NCI-H1436 (cell line): ENCODE data around the gene RIOK1.
A peak's percentile ranks its signal among the peaks of the same experiment; 100 is the strongest.

Experiments
- DNase-seq: peaks from one replicate; lab custom pipeline; 2025; lab: John Stamatoyannopoulos, UW

Gene RIOK1

GRCh38 chr6:7409740-7410139 lies 20.1 kb downstream of the RIOK1 start:
- no peak for DNase-seq

DNA sequence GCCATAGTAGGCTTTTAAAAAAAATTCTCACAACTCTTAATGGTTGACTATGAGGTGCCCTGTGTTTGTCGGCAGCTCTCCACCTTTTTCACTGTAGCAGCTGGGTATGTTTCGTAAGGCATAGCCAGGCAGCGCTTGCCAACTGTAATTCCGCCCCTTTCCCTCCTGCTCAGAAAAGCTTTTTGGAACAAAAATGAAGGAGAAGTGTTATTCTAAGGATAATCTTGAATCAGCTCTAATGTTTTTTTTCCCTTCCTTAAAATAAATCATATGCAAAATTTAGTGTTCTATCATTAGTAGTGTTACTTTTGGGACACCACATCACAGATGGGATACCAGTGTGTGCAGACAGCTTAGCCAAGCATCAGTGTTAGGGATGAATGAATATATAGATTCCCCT lies 21.2 kb downstream of the RIOK1 start:
- DNase-seq = no peak

DNA sequence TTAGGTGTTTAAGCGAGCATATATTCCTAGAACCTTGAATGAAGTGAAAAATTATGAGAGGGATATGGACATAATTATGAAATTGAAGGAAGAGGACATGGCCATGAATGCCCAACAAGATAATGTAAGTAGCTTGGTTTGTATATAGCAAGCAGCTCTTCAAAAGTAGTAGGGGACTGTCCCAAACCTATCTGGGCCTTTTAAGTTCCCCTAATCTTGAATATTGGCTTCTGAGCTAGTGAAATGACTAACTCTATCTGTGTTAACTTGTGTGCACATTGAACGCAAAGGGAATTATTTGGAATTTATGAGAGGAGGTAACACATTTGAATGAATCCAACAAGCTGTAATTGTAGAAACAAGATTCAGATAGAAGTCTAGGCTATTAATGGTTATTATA lies 21.7 kb downstream of the RIOK1 start:
- no peak for DNase-seq

DNA sequence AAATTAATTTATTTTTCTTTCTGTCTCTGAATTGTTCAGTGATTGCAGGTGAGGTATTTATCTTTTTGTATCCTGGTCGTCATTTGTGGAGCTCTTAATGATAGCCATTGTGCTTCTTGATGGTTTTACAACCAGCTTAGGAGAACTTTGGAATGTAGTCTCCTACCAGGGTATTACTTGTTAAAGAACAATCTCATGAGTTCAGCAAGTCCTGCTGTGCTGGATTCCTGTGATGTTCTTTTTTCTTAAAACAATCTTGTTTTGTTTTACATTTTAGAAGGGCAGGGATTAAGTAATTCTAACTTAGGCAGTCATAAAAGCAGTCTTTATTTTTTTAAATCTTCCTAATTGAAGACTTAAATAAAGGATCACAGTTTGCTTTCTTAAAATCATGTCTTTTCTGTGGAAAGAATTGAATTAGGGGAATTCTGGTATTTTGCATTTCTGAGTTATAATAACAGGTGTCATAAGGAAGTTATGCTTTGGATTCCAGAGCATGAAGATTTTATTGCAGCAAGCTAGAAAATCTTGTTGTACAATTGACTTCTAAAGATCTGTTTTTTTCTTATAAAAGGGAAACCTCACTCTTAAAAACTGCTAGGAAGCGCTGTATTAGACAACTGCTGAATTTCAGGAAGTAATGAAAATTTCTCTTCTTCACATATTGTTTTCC lies 23.7 kb downstream of the RIOK1 start:
- no peak for DNase-seq

- no peak for DNase-seq
Observed at GRCh38 chr6:7414811-7415210, 25.2 kb downstream of the RIOK1 start.

- DNase-seq = no peak
Observed at GRCh38 chr6:7417684-7418083, 28.1 kb downstream of the RIOK1 start.

GRCh38 chr6:7418238-7418905 lies 28.8 kb downstream of the RIOK1 start:
- DNase-seq = no peak

- DNase-seq = no peak
Observed at GRCh38 chr6:7419065-7419464, 29.5 kb downstream of the RIOK1 start.

DNA sequence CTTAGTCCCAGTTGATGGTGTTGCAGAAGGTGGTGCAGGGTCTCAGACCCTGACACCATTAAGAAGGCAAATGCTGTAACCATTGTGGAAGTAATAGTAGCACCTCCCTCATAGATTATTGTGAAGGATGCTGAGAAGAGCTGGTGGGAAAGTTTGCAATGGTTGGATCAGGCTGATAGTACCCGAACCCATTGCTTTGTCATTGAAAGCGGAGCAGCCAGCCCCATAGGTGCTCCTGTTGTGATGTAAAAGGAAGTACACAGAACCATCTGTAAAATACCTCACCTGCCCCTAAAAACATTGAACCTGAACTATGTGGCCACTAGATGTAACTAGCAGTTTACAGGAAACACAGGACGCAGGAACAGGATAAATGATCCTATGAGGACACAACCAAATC lies 31.5 kb downstream of the RIOK1 start:
- DNase-seq = no peak

DNA sequence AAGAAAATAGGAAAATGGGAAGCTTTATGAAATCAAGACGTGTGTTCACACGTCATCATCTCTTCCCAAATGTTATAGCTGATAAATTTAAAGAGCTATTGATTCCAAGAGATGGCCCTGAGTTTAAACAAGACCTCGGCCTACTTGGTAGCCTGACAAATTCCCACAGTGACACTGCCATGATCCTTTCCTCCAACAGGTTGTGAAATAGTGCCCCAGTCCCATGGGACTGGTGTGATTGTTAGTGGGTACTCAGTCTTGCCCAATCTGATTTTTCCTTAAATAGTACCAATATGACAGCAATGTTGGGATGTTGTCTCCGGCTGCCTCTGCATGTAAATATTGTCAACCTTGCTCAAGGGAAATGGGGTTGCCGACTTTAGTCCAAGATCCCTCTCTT lies 34.5 kb downstream of the RIOK1 start:
- no peak for DNase-seq

DNA sequence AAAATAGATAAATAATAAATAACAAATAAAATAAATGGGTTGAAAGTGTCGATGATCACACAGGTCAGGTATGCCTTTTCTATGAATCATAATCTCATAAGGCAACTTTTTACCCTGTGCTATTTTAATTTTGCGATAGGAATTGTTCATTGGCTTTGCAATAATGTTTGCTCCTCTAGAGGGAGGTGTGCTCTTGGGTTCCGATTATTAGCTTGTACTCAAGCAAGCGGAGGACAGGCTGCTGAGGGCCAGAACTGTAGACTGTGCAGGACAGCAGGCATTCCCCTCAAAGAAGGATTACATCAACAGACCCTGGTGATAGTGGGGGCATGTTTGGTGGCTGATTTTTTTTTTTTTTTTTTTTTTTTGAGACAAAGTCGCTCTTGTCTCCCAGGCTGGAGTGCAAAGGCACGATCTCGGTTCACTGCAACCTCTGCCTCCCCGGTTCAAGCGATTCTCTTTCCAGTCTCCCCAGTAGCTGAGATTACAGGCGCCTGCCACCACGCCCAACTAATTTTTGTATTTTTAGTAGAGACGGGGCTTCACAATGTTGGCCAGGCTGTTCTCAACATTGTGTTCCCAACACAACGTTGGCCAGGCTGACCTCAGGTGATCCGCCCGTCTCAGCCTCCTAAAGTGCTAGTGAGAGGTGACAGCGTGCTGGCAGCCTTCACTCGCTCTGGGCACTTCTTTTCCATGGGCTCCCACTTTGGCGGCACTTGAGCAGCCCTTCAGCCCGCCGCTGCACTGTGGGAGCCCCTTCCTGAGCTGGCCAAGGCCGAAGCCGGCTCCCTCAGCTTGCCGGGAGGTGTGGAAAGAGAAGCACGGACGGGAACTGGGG lies 35.6 kb downstream of the RIOK1 start:
- DNase-seq = peak; percentile 4

DNA sequence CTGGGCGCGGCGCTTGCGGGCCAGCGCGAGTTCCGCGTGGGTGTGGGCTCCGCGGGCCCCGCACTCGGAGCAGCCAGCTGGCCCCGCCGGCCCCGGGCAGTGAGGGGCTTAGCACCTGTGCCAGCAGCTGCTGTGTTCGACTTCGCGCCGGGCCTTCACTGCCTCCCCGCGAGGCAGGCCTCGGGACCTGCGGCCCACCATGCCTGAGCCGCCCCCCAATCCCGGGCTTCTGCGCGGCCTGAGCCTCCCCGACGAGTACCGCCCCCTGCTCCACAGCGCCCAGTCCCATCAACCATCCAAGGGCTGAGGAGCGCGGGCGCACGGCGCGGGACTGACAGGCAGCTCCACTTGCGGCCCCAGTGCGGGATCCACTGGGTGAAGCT lies 36.2 kb downstream of the RIOK1 start:
- no peak for DNase-seq

GRCh38 chr6:7426447-7427169 lies 37.0 kb downstream of the RIOK1 start:
- DNase-seq = no peak

DNA sequence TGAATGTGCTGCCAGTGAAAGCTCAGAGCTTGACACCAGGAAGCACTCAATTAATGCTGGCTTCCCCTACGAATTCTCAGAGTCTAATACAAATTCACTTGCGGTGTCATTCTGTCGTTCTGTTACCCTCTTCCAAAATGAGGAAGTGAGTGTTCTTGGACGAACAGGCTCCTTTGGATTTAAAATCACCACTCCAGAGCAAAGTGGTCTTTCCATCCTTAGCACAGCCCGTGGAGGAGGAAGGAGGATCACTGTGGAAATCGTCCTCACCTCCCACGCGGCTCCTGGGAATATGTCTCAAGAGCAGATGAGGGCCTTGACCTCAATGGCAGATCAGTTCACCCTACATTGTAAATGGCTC lies 41.7 kb downstream of the RIOK1 start:
- no peak for DNase-seq

- DNase-seq = no peak
Observed at GRCh38 chr6:7431674-7432390, 42.2 kb downstream of the RIOK1 start.

DNA sequence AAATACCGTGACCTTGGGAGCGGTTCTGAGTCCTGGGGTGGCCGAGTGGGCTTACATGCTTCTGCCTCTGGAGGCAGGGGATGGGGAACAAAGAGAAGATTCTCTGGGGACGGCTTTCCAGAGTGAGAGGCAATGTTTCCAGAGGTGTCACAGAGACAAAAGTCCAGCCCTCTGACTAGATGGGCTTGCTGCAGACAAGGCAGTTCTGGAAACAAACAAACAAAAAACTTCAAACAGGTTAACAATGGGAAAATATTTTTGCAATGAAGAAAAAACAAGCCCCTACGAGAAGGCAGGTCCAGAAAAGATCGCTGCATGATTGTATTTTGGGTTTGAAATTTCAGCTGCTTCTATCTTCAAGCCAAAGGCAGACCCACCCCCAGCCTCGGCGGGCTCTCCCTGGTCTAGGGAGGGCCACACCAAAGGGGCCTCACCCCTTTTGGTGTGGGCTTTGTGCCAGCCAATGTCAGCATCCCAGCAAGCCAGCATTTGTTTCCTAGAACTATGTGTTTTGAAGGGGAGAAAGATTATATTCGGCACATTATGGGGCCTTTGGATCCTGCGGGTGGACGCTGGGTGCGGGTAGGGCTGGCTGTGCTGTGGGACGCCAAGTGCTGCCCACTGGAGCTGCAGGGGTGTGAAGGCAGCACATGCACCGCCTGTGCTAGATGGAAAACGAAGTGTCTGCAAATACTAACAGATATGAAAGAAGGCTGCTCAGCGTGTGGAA lies 42.9 kb downstream of the RIOK1 start:
- DNase-seq = no peak

GRCh38 chr6:7433121-7433617 lies 43.6 kb downstream of the RIOK1 start:
- DNase-seq = no peak

DNA sequence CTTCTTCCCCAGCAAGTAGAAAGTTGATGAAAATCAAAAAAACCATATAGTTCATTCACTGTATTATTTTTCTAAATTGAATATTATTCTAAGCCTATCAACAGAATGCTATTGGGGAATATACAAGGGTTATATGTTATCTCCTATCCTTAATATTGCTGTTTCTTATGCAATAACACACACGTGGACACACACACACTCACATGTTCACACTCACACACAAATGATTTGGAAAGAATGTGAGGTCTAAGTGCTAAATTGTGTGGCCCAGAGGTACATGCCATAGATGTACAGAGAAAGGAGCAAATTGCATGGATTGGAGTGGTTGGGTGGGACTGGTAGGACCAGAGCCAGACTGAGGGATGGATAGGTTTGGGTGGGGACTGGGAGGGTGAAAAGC lies 45.1 kb downstream of the RIOK1 start:
- no peak for DNase-seq

DNA sequence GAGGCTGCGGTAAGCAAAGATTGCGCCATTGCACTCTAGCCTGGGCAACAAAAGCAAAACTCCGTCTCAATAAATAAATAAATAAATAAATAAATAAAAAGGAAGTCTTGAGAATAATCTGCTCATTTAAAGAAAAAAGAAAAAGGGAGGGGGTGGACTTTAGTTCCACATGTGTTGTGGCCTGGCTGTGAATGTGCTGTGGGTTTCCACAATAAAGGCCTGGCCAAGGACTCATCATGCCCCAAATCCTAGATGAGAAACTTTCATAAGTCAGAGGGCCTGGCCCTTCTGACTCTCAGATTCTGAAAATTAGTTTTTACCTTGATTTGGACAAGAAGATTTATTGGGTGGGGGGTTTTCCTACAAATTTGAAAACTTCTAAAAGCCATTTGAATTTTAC lies 48.4 kb downstream of the RIOK1 start:
- DNase-seq = no peak

DNA sequence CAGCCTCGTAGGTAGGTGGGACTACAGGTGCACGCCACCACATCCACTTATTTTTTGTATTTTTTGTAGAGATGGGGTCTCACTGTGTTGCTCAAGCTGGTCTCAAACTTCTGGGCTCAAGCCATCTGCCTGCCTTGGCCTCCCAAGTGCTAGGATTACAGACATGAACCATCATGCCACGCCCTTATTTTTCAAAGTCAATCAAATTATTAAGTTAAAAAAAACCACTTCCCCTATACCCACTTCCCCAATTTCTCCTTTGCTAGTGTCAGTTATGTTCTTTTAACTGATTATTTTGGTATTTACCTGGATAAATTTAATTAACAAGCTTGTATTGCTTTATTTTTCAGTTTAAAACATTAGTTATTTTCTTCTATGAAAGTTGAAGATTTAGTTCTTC lies 49.6 kb downstream of the RIOK1 start:
- no peak for DNase-seq

DNA sequence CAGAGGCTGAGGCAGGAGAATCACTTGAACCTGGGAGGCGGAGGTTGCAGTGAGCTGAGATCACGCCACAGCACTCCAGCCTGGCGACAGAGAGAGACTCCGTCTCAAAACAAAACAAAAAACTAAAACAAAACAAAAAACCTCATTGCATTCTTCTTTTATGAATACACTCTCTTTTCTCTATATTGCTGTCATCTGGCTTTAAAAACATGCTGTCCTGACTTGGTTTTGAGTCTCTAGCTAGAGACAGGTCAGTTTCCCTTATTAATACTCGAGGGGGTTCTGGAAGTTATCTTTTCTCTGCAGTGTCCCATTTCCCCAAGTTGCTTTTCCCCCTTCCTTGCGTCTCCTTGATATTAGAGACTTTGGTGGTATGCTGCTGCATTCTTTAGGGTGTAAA lies 50.9 kb downstream of the RIOK1 start:
- DNase-seq = no peak
